ENCODE measurements around the gene GSKIP. TPM values are rescaled to one million over a fixed set of nuclear protein-coding genes. Genes with fewer than 3 reads are reported as not detected.

GSKIP gene
- total and polyA plus RNA-seq, 5 donors from 2014 or later: 10.9 to 56.4 (median 38.1) TPM

DNA sequence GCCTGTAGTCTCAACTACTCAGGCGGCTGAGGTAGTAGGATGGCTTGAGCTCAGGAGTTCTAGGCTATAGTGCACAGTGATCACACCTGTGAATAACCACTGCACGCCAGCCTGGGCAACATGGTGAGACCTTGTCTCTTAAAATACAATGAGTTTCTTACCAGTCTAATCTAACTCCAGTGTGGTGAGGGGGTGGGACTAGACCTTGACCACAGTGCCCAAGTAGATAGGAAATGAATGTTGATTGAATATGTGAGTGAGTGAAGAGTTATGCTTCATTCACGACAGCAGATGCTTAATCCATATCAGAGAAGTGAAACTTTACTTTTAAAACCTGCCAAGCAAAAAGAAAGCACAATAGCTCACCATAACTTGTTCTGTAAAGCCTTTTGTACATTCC is 17.4 kb downstream of the GSKIP start:
- no peak overlapping the region for H3K27ac ChIP-seq (ENCODE audit: insufficient read depth, low read length, poor library complexity, severe bottlenecking)
- peaks cover 36% of the 10 kb centered on the region for H3K36me3 ChIP-seq (ENCODE audit: control insufficient read depth, insufficient read depth, low read length)
- Mint-ChIP-seq H3K4me3 (no peak overlapping the region), H3K4me1 (peaks cover 4 to 12% (median 9%) of the 10 kb centered on the region in 4 donors), H3K27ac (no peak overlapping the region), H3K36me3 (peaks cover 12% of the 10 kb centered on the region), H3K9me3 (no peaks in the 10 kb centered on the region), H3K27me3 (no peaks in the 10 kb centered on the region)
- no peaks in the 10 kb centered on the region for H3K27me3 ChIP-seq (ENCODE audit: control insufficient read depth, insufficient read depth, low read length)
- no peaks in the 10 kb centered on the region for H3K4me1 ChIP-seq (ENCODE audit: control insufficient read depth, insufficient read depth, low read length, poor library complexity, severe bottlenecking)
- ATAC-seq (ENCODE audit: low read depth in 2 of 2) (no peak), DNase-seq (no peak)
- no peak overlapping the region for H3K4me3 ChIP-seq (ENCODE audit: low read depth, low read length)
- no peaks in the 10 kb centered on the region for H3K9me3 ChIP-seq (ENCODE audit: control insufficient read depth in 2 of 2, low read length in 2 of 2)

- DNase-seq (no peak), ATAC-seq (ENCODE audit: low read depth in 2 of 2) (no peak)
- H3K9me3 ChIP-seq (ENCODE audit: control insufficient read depth in 2 of 2, low read length in 2 of 2): no peaks in the 10 kb centered on the region
- Mint-ChIP-seq H3K9me3 (no peaks in the 10 kb centered on the region), H3K4me1 (peaks cover 0 to 6% (median 4%) of the 10 kb centered on the region in 4 donors), H3K27me3 (no peaks in the 10 kb centered on the region), H3K27ac (no peak overlapping the region), H3K4me3 (no peak overlapping the region), H3K36me3 (peaks cover 11% of the 10 kb centered on the region)
- no peak overlapping the region for H3K27ac ChIP-seq (ENCODE audit: insufficient read depth, low read length, poor library complexity, severe bottlenecking)
- H3K36me3 ChIP-seq (ENCODE audit: control insufficient read depth, insufficient read depth, low read length): peaks cover 44% of the 10 kb centered on the region
- H3K4me1 ChIP-seq (ENCODE audit: control insufficient read depth, insufficient read depth, low read length, poor library complexity, severe bottlenecking): no peaks in the 10 kb centered on the region
- H3K27me3 ChIP-seq (ENCODE audit: control insufficient read depth, insufficient read depth, low read length): no peaks in the 10 kb centered on the region
- H3K4me3 ChIP-seq (ENCODE audit: low read depth, low read length): no peak overlapping the region
Observed at GRCh38 chr14:96383445-96383844, 20.1 kb downstream of the GSKIP start.

GRCh38 chr14:96384053-96384452 is 20.7 kb downstream of the GSKIP start:
- Mint-ChIP-seq H3K27ac (no peak overlapping the region), H3K27me3 (no peaks in the 10 kb centered on the region), H3K9me3 (no peaks in the 10 kb centered on the region), H3K36me3 (peaks cover 11% of the 10 kb centered on the region), H3K4me1 (peaks cover 0 to 5% (median 2%) of the 10 kb centered on the region in 4 donors), H3K4me3 (no peak overlapping the region)
- no peaks in the 10 kb centered on the region for H3K4me1 ChIP-seq (ENCODE audit: control insufficient read depth, insufficient read depth, low read length, poor library complexity, severe bottlenecking)
- H3K27me3 ChIP-seq (ENCODE audit: control insufficient read depth, insufficient read depth, low read length): no peaks in the 10 kb centered on the region
- ATAC-seq (ENCODE audit: low read depth in 2 of 2) (no peak), DNase-seq (no peak)
- no peaks in the 10 kb centered on the region for H3K9me3 ChIP-seq (ENCODE audit: control insufficient read depth in 2 of 2, low read length in 2 of 2)
- H3K36me3 ChIP-seq (ENCODE audit: control insufficient read depth, insufficient read depth, low read length): peaks cover 44% of the 10 kb centered on the region
- H3K4me3 ChIP-seq (ENCODE audit: low read depth, low read length): no peak overlapping the region
- no peak overlapping the region for H3K27ac ChIP-seq (ENCODE audit: insufficient read depth, low read length, poor library complexity, severe bottlenecking)

GRCh38 chr14:96384740-96385139 is 21.4 kb downstream of the GSKIP start:
- no peaks in the 10 kb centered on the region for H3K27me3 ChIP-seq (ENCODE audit: control insufficient read depth, insufficient read depth, low read length)
- H3K27ac Mint-ChIP-seq: no peak overlapping the region
- H3K27ac ChIP-seq (ENCODE audit: insufficient read depth, low read length, poor library complexity, severe bottlenecking): no peak overlapping the region
- H3K36me3 ChIP-seq (ENCODE audit: control insufficient read depth, insufficient read depth, low read length): peaks cover 44% of the 10 kb centered on the region
- peaks cover 11% of the 10 kb centered on the region for H3K36me3 Mint-ChIP-seq
- no peak overlapping the region for H3K4me3 ChIP-seq (ENCODE audit: low read depth, low read length)
- no peaks in the 10 kb centered on the region for H3K4me1 ChIP-seq (ENCODE audit: control insufficient read depth, insufficient read depth, low read length, poor library complexity, severe bottlenecking)
- no peaks in the 10 kb centered on the region for H3K9me3 Mint-ChIP-seq
- H3K9me3 ChIP-seq (ENCODE audit: control insufficient read depth in 2 of 2, low read length in 2 of 2): no peaks in the 10 kb centered on the region
- DNase-seq: no peak
- H3K4me3 Mint-ChIP-seq: no peak overlapping the region
- no peak for ATAC-seq (ENCODE audit: low read depth in 2 of 2)
- peaks cover 0 to 5% (median 2%) of the 10 kb centered on the region in 4 donors for H3K4me1 Mint-ChIP-seq
- no peaks in the 10 kb centered on the region for H3K27me3 Mint-ChIP-seq

DNA sequence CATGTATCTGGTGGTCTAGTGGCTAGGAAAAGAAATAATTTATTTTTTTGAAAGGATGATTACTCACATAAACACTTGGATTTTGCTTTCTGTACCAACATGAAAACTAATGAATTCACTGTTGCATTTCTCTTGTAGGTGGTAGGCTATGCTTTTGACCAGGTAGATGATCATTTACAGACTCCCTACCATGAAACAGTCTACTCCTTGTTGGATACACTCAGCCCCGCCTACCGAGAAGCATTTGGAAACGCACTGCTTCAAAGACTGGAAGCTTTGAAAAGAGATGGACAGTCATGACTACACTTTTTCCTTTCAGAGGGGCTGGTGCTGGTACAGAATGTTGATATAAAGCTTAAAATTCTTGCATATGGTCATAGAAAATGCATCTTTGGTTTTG is 22.1 kb downstream of the GSKIP start:
- peaks cover 44% of the 10 kb centered on the region for H3K36me3 ChIP-seq (ENCODE audit: control insufficient read depth, insufficient read depth, low read length)
- H3K27me3 Mint-ChIP-seq: no peaks in the 10 kb centered on the region
- H3K36me3 Mint-ChIP-seq: peaks cover 11% of the 10 kb centered on the region
- H3K4me3 Mint-ChIP-seq: no peak overlapping the region
- H3K4me1 Mint-ChIP-seq: peaks cover 0 to 7% (median 2%) of the 10 kb centered on the region in 4 donors
- H3K27me3 ChIP-seq (ENCODE audit: control insufficient read depth, insufficient read depth, low read length): no peaks in the 10 kb centered on the region
- H3K4me3 ChIP-seq (ENCODE audit: low read depth, low read length): no peak overlapping the region
- H3K27ac Mint-ChIP-seq: no peak overlapping the region
- no peaks in the 10 kb centered on the region for H3K9me3 Mint-ChIP-seq
- no peaks in the 10 kb centered on the region for H3K4me1 ChIP-seq (ENCODE audit: control insufficient read depth, insufficient read depth, low read length, poor library complexity, severe bottlenecking)
- ATAC-seq (ENCODE audit: low read depth in 2 of 2) (no peak), DNase-seq (no peak)
- H3K27ac ChIP-seq (ENCODE audit: insufficient read depth, low read length, poor library complexity, severe bottlenecking): no peak overlapping the region
- H3K9me3 ChIP-seq (ENCODE audit: control insufficient read depth in 2 of 2, low read length in 2 of 2): no peaks in the 10 kb centered on the region

GRCh38 chr14:96390965-96391292 is 27.6 kb downstream of the GSKIP start:
- H3K9me3 ChIP-seq (ENCODE audit: control insufficient read depth in 2 of 2, low read length in 2 of 2): no peaks in the 10 kb centered on the region
- Mint-ChIP-seq H3K4me3 (peak overlapping the region; percentile 90 to 97 (median 92)), H3K27ac (peak overlapping the region in 2 of 3 donors; percentile 88 to 90), H3K27me3 (peaks cover 11% of the 10 kb centered on the region), H3K9me3 (no peaks in the 10 kb centered on the region), H3K4me1 (peaks cover 0 to 8% (median 6%) of the 10 kb centered on the region in 4 donors), H3K36me3 (no peaks in the 10 kb centered on the region)
- DNase-seq: peak in 1 of 3 donors; percentile 1
- H3K36me3 ChIP-seq (ENCODE audit: control insufficient read depth, insufficient read depth, low read length): peaks cover 6% of the 10 kb centered on the region
- H3K27me3 ChIP-seq (ENCODE audit: control insufficient read depth, insufficient read depth, low read length): no peaks in the 10 kb centered on the region
- no peak for ATAC-seq (ENCODE audit: low read depth in 2 of 2)
- H3K4me1 ChIP-seq (ENCODE audit: control insufficient read depth, insufficient read depth, low read length, poor library complexity, severe bottlenecking): peaks cover 13% of the 10 kb centered on the region
- H3K4me3 ChIP-seq (ENCODE audit: low read depth, low read length): peak overlapping the region; percentile 77
- H3K27ac ChIP-seq (ENCODE audit: insufficient read depth, low read length, poor library complexity, severe bottlenecking): no peak overlapping the region

DNA sequence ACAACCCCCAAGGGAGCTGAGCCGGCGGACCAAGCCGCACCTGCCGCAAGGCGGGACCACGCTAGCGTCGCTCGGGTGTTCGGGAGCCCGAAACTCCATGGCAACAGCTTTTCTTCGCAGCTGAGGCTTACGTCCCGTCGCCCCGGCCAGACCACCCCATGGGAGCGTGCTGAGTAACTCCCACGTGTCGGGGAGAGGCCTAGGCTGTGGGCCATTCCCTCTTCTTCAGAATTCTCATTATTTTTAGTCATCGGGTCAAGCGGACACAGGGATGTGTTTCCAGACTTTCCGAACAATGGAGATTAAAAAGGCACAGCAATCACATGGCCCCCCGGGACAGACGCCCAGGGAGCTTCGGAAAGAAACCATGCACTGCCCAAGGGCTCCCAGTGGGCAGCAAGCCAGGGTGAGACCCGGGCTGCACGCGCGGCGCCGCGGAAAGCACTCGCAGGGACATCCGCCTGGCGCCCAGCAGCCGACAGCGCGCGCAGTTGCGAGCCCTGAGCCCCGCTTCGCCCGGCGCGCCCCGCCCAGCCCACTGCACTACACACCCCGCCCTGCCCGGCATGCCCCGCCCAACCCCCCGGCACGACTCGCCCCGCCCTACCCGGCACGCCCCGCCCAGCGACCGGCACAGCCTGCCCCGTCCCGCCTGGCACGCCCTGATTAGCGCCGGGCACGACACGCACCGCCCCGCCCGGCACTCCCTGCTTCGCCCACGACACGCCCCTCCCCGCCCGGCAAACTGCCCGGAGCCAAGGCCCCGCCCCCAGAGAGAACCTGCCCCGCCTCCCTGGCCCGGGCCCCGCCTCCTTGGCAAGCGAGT is 28.2 kb downstream of the GSKIP start:
- ATAC-seq (ENCODE audit: low read depth in 2 of 2) (peak; percentile 93 to 95), DNase-seq (peak; percentile 98 to 100 (median 99))
- Histone ChIP-seq H3K4me1 (ENCODE audit: control insufficient read depth, insufficient read depth, low read length, poor library complexity, severe bottlenecking) (peaks cover 13% of the 10 kb centered on the region), H3K4me3 (ENCODE audit: low read depth, low read length) (peak overlapping the region; percentile 77), H3K9me3 (ENCODE audit: control insufficient read depth in 2 of 2, low read length in 2 of 2) (no peaks in the 10 kb centered on the region), H3K27ac (ENCODE audit: insufficient read depth, low read length, poor library complexity, severe bottlenecking) (peak overlapping the region; percentile 68), H3K27me3 (ENCODE audit: control insufficient read depth, insufficient read depth, low read length) (no peaks in the 10 kb centered on the region), H3K36me3 (ENCODE audit: control insufficient read depth, insufficient read depth, low read length) (peaks cover 2% of the 10 kb centered on the region)
- no peaks in the 10 kb centered on the region for H3K9me3 Mint-ChIP-seq
- H3K4me1 Mint-ChIP-seq: peaks cover 0 to 8% (median 6%) of the 10 kb centered on the region in 4 donors
- H3K4me3 Mint-ChIP-seq: peak overlapping the region; percentile 90 to 97 (median 92)
- H3K36me3 Mint-ChIP-seq: no peaks in the 10 kb centered on the region
- peak overlapping the region; percentile 32 to 90 (median 88) for H3K27ac Mint-ChIP-seq
- peaks cover 11% of the 10 kb centered on the region for H3K27me3 Mint-ChIP-seq

Measured in CD4-positive, CD25-positive, alpha-beta regulatory T cell (primary cell).